Sigmoid colon (tissue), 4 donors: ENCODE results near the gene CYP4F3.
"Not testable (repeated sequence)": the region's sequence is repeated elsewhere in the genome, so short reads cannot be mapped to it uniquely, and the experiment has no call there.

Experiments
- EP300 ChIP-seq, 4 donors: sonication (generic); formaldehyde crosslinking; IDR thresholded peaks; one replicate each; pipeline ENCODE4 v1.6.1; 2017; ENCODE audit warnings: antibody characterized with exemption in 4 of 4
- POLR2A ChIP-seq, 2 donors: fragments of 450-650 bp; IDR thresholded peaks; one replicate each; pipeline ENCODE4 v1.6.1; 2016; ENCODE audit warnings: antibody characterized with exemption in 2 of 2, mild to moderate bottlenecking in 2 of 2, moderate library complexity in 2 of 2
- TF ChIP-seq, protein P1 (sequence below), 4 experiments: fragments of 450-650 bp in 3 of 4; fragments of 200-600 bp in 1 of 4; IDR thresholded peaks; one replicate each; pipeline ENCODE4 v1.5.1; 2016 to 2019; ENCODE audit warnings: antibody characterized with exemption in 4 of 4, mild to moderate bottlenecking in 3 of 4, moderate library complexity in 2 of 4

DNA sequence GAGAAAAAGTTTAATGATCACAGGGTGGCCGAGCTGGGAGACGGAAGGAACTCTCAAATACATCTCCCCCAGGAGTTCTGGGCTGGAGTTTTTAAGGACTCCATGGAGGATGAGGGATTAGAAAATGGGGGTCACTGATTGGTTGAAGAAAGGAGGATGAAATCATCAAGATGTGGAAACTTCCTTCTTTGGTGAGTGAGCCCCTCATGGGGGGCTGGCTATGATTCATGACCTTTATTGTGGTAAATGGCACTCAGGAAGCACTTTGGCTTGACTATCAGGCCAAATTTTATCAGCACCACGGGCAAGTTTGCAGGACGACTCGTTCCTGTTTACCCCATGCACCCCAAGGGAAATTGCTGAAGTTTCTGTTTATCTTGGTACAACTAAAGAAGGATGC, 48.2 kb upstream of the CYP4F3 start:
- TF ChIP-seq, protein P1, sequence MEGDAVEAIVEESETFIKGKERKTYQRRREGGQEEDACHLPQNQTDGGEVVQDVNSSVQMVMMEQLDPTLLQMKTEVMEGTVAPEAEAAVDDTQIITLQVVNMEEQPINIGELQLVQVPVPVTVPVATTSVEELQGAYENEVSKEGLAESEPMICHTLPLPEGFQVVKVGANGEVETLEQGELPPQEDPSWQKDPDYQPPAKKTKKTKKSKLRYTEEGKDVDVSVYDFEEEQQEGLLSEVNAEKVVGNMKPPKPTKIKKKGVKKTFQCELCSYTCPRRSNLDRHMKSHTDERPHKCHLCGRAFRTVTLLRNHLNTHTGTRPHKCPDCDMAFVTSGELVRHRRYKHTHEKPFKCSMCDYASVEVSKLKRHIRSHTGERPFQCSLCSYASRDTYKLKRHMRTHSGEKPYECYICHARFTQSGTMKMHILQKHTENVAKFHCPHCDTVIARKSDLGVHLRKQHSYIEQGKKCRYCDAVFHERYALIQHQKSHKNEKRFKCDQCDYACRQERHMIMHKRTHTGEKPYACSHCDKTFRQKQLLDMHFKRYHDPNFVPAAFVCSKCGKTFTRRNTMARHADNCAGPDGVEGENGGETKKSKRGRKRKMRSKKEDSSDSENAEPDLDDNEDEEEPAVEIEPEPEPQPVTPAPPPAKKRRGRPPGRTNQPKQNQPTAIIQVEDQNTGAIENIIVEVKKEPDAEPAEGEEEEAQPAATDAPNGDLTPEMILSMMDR (IDR thresholded peaks at IDR 0.05), result not testable (repeated sequence)
- not testable (repeated sequence) for TF ChIP-seq POLR2A, EP300 (IDR thresholded peaks at IDR 0.05)
